Hypothalamus (tissue), 51 donors: Measurements from ENCODE around the gene HDAC4.

ENCODE experiments used
- DNase-seq, 51 donors: peaks; one replicate each; lab custom pipeline; 2025; lab: John Stamatoyannopoulos, UW

The HDAC4 gene

DNA sequence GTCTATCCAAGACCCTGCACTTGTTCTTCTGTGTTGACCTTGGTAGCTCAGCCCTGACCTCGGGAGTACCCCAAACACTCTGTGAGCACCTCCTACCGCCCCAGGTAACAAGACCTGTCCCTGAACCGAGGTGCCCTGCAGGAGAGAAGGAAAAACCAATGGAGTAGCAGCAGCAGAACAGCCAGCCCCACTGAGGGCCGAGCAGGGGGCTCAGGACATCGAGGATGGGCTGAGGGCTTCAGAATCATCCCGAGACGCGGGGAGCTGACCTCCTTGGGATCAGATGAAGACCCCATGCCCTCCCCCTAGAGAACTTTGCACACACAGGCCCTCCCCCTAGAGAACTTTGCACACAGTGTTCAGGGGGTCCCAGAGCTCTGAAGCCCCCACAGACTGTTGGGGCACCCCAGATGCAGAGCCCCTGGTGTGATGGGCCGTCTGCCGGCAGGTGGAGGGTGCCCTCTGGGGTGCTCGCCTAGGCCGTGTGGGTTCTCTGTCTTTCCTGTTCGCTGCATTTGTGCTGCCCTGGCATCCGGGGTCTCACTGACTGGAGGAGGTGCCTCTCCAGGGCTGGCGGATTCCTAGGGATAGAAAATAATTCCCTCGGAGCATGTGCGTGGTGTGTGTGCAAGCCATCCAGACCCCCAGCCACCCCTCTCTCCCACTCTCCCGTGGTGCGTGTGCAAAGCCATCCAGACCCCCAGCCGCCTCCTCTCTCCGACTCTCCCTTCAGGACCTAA lies 363.8 kb downstream of the HDAC4 start:
- no peak for DNase-seq

DNA sequence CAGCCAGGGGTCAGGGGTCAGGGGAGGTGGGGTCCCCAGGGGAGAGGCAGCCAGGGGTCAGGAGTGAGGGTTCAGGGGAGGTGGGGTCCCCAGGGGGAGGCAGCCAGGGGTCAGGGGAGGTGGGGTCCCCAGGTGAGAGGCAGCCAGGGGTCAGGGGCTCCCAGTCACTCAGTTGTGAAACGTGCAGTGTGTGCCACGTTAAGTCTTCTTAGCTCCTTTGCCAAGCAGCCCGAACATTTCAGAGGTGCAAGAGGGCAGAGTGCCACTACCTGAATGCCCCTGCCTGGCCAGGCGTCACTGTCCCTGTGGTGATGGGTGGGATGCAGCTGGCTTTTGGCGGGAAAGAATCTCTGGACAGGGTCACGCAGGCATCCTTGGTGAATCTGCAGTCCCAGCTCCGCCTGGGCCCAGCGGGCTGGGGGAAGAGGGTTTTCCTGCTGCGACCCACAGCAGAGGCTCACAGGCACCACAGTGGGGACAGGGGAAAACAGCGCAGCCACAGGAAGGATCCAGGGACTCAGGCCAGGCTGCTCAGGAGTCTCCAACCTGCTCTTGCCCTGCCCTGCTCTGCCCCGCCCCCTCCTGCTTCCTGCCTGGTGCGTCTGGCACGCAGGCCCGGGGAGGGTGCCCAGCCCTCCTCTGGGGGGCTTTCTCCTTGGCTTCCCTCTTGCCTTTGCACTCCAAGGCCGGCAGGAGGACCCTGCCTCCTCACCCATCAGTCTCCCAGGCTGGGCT lies 364.7 kb downstream of the HDAC4 start:
- no peak for DNase-seq

DNA sequence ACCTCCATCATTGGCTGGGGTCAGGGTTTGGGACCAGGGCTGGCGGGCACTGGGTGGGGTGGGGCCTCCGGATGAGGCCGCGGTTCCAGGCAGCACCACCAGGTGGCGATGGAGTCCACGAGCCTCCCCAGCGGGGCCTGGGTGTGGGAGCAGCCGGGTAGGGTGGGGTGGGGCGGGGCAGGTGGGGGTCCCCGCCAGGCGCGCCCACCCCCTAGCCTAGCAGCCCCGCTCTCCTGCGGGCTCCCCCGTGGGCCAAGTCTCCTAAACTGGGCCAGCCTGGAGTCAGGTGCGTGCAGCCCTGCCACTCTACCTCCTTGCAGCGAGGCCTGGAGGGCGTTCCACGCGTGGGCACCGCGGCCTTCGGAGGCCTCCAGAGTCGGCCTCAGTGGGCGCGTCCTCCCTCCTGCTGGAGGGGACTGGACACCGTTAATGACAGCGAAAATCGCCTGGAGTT lies 365.4 kb downstream of the HDAC4 start:
- DNase-seq = peak in 45 of 51 donors; percentile 5 to 81 (median 37)

DNA sequence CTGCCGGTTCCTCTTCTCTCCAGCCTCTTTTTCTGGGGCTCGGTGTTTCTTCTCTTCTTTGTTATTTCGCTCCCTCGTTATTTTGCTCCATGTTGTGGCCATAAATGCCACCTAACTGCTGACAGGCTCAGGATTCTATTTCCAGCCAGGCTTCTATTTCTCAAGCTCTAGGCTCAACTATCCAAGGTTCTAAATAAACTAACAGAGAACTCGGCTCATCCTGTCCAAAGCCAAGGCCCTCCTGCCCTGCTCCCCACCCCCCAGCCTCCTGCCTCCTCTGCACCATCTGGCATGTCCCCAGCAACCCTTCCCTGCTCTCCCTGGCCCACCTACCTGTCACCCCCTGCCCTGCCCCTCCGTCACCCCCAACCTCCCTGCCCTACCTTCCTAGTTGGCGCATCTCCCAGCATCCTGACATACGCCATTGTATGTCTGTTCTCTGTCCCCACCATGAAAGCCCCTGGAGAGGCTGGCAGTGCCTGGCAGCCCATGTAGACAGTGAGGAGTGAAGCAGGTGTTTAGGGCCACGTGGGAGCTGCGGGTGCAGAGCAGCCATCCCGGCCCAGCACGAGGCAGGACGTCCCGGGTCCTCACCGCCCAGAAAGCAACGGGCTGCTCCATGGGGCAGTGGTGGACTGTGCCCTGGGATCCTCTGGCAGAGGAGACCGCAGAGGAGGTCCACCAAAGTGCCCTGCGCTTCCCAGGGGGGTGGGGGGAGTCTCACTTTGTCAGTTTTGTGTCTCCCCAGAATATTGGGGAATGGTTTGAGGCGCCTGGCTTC lies 366.1 kb downstream of the HDAC4 start:
- DNase-seq = no peak

DNA sequence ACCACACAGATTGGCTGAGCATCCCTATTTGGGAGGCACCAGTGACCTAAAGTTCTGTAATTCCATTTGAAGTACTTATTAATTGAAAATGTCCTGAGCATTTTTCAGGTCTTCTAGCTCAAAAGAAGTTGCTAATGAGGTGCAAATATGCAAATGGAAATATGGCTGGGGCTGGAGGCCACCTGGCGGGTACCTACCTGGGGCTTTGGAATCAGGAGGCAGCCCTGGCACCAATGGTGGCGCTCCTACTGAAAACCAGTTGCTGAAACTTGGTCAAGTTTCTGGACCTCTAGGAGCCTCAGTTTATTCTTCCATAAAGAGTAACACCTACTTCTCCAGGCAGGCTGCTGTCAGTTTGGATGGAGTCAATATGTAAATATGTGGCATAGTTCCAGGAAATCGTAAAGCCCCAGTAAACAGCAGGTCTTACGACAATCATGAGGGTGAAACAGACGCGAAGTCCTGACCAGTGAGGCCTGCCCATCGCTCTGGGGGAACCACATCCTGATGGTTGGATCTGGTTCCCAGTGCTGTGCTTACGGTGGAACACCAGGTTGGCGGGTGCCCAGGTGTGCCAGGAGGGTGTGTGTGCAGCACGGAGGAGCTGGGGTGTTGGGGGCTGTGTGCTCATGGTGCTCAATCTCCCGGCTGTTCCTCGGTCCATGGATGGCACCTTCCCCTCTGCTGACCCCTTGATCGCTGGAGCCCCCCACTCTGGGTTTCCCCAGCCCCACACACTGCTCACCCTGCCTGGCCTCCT lies 366.8 kb downstream of the HDAC4 start:
- DNase-seq = no peak

DNA sequence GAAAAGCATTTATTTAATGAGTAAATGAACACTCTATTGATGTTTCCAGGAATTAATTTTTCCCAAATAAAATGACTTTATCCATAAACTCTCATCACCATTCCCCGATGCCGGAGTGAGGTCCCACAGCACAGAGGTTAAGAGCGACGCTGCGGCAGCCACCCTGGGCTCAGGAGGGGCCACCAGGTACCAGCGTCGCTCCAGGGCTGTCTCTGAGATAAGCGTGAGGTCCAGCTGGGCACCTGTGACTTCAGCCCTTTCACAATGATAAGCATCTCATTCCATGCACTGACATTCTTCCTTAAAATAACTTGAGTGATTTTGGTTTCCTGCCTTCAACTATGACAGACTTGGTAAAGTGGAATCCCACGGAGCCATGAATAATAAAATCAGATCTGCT lies 370.9 kb downstream of the HDAC4 start:
- no peak for DNase-seq

DNA sequence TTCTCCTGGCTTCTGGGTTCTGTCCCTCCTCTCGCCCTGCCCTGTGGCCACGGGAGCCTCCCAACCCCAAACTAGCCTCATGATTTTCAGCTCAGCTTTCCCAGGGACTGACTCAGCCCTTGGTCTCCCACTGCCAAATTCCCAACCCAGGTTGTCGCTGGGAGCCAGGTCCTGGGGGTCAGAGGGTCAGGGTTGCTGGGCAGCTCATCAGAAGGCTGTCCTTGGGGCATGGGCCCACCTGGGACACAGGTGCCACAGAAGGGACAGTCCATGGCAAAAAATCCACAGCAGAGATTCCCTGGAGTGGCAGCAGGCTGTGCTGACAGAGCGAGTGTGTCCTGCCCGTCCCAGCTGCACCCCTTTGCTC lies 372.6 kb downstream of the HDAC4 start:
- no peak for DNase-seq

DNA sequence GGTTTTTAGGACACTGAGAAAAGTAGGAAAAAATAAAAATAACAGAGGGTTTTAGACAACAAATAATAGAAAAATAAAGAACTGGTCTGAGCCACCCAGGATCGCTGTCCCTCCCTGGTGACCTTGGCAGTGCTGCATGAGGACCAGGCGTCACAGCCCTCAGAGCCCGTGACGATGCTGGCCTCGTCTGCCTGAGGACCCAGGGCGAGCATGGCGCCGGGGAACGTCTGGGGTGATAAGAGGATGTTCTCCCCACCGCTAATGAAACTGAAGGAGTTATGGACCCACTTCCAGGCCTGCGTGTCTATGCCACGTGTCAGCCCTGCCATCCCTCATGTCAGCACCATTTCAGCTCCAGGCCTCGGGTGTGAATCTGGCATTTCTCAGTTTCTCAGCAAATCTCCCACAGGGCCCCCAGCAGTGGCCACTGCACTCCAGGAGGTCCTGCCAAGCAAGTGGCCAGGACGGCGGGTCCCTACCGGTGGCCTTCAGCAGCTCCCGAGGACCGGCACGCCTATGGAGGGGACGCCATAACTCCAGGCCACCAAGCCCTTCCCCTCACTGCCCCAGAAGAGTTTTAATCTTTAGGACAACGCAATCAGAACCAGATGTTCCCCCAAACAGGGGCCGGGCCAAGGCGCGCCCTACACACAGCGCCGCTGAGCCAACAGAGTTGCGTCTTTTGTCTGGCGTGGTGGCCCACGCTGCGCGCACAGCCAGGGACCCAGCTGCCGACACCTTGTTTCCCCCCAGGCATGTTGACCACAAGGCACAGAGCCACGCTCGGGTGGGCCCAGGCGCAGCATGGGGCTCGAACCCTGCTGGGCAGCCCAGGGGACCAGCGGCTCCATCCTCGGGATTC lies 373.2 kb downstream of the HDAC4 start:
- DNase-seq = no peak

DNA sequence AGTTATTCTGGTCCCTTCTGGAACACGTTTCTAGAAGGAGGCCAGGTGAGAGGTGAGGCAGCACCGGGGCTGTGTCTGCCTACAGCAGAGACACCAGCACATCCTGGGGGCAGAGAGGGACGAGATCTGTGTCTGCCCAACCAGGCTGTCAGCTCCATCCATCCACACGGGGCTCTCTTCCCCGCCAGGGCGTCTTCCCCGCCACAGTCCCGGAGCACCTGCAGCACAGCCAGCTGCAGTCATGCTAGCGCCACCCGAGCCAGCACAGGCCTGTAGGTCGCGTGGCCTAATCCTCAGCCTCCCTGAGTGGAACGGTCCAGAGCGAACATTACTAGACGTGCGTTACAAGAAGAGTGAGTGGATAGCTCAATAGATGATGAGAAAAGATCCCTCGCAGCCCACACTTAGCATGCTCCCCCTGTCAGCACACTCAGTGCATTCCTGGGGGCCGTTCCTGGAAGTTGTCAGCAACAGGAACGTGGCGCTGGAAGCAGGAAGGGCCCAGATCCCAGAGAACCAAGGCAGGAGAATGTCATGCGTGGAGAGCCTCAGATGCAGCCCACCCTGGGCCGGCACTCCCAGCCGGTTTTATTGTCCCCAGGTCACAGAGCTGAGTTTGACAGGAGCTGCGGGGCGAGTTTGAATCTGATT lies 374.0 kb downstream of the HDAC4 start:
- DNase-seq = no peak

DNA sequence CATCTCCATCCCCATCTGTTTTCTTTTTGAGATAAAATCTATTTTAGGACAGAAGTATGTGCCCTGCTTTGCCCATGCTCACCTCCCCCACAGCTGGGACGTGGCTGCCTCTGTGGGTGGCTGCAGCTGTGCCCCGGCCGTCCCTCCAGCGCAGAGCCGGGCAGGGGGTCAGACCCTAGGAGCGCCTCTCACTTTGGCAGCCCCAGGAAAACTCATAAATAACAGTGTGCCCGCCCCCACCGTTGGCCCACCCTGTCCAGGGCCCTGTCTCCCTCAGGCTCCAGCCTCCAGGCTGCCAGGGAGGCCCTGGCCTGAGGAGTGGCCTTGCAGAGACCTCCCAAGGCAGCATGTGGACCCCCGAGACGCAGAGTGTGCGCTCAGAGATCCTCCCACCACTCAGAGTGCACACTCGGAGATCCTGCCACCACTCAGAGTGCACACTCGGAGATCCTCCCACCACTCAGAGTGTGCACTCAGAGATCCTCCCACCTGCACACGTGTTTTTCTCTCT lies 374.8 kb downstream of the HDAC4 start:
- no peak for DNase-seq

DNA sequence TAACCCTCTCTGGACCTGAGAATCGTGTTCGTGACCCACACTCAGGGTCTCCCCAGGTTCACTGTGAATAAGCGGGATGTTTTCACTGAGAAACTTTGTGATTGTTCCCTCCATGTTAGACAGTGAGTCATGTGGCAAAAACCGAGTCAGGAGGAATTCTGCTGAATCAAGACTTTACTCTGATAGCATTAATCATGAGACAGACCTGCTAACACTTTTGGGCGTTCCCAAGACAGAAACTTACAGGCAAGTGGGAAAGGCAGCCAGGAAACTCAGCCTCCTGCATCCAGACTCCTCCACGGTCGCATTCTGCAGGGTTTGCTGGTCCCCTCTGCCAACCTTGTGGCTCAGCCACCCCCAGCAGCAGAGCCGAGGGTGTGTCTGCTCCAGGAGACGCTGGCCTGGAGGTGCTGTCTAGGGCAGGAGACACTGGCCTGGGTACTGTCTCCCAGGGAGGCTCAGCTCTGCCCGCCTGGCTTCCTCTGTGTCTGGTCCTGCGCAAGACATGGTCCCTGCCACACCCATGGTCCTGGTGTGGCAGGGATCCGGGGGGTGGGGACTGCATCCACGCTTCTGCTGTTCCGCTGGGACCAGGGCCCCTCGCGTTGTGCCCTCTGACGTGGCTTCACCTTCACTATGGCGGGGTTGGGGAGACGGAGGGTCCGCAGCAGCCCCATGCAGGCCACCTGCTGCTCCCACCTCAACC lies 375.6 kb downstream of the HDAC4 start:
- DNase-seq = peak in 1 of 51 donors; percentile 21

DNA sequence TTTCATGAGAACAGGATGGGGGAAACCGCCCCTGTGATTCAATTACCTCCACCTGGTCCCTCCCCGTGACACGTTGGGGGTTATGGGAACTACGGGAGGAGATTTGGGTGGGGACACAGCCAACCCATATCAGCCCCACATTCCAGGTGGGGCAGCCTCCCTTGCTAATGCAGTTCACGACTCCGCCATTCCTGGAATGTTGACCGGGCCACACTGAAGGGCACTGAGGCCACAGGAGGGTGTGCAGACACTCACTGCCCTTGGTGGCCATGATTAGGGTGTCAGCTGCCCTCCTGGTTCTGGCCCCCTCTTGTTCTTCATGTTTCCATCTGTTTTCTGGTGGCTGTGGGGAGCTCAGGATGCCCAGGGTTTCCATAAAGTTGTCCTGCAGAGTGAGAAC lies 376.6 kb downstream of the HDAC4 start:
- no peak for DNase-seq

DNA sequence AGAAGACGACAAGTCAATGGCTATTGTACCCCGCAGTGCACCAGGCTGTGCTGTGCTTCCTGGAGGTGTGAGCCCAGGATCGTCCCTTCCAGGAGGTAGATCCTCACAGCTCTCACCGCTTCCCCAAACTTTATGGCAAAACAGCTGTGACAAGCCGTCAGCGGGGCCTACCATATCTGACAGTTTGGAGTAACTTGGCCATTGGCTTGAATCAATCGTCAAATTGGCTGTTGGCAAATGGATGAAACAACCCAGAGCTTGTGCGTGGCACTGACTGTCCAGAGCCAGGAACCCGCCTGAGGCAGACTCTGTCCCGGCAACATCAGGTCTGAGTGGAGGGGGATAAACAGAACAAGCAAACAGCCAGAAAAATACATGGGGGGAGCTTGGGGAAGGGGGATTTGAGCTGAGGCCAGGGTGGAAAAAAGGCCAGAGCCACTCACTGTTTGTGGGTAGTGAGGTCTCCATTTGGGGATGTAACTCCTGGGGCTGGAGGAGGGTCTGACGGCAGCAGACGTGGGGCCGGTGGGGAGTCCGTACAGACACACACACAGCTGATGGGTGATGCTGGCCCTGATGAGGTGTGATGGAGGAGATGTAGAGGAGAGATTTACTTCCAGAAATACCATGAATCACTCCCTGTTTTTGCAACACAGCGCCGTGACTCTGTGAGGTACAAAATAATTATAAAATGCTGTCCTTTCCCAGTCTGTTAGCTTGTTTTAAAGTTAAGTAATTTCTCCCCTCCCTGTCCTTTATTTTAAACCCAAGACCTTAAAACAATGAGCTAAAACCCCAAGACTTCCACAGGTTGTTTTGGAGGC lies 378.2 kb downstream of the HDAC4 start:
- DNase-seq = no peak

DNA sequence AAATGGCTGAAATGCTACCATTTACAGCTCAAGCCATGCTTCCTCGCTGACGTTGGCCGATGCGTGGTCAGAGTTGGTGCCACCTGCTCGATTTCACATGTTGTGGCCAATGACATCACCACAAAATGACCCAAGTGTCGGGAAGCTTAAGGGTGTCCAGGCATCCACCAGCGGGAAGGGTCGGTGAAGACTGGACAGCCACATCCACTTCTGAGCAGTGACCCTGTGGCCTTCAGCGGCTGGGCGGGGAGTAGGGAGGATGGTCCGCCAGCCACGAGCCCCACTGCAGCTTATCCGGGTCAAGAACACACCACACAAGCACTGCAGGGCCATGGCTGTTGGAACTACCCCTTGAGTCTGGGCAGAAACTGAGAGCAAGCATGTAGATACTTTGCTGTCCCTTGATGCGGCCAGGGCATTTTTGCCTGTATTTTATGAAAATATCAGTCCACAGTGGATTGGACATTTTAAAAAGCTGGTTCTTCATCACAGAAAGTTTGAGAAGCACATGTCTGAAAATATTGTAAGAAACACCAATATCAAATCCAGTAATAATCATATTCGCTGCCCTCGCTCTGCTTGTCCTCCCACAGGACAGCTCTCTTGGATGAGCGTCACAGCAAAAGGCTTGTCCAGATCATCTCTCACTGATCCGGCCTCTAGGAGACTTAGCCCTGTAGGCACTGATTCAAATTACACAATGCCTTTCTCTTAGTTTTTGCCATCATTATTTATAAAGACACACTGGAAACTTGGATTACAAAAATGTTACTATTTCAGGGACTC lies 379.0 kb downstream of the HDAC4 start:
- no peak for DNase-seq

DNA sequence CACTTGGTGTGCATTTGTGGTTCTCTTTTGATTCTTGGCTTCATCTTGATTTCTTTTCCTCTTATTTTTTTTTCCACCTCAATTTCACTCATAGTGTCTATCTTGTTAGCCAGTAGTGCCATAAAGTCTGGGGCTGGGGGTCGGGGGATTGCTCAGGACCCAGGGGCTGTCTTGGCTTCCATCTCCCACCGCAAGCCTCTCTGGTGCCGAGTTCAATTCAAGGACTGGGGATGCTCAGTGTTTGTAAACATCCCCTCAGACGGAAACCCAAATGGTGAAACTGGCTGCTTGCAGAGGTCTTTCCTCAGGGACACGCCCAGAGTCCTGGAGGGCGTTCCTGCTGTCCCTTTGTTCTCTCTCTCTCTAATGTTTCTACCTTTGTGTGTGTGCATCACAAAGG lies 379.6 kb downstream of the HDAC4 start:
- no peak for DNase-seq

DNA sequence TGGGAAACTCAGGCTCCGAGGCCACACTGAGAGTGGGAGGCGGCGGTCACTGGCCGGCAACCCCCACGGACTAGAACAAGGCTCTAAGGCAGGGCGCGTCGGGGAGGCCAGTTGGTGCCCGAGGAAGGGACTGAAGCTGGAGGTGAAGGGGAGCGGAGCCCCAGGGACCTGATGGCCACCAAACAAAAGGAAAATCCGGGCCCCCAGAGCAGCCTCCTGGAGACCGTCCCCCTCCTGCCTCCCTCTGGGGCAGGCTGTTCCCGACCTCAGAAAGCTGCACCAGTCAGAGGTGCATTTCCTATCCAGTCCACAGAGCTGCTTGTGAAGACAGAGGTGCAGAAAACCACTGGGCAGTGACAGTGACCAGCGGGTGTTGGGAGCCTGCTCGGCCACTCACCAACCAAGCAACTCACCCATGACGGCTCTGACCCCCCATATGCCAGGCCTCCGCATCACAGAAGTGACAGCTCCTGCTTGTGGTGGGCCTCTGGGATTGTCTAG lies 380.2 kb downstream of the HDAC4 start:
- DNase-seq = no peak

DNA sequence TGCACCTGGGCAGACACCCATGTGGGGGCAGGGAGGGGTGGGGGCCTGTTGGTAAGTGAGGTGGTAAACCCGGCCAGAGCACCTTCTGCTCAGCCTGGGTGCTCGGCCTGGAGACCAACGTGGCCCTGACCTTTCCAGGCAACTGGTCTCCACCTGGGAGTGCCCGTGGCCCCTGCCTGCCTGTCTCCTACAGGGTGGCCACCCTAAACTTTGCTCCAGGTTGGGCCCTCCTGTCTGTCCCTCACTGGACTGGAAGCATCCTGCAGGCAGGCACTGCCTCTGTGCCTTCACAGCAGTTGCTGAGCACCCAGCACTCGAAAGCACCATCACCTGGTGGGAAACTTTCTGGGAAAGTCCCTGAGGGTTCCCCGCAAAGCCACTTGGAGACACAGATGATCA lies 381.6 kb downstream of the HDAC4 start:
- DNase-seq = no peak
